Left ventricle myocardium inferior (tissue), 1 donor: Measurements from ENCODE around the gene WASL. TPM values are rescaled to one million over a fixed set of nuclear protein-coding genes. Genes with fewer than 3 reads are reported as not detected.

ENCODE experiments used
- DNase-seq: peaks from one replicate; pipeline ENCODE4 v3.0.0-alpha.2; 2020
- H3K27ac ChIP-seq: fragments of 200-600 bp; replicated peaks from 2 replicates; pipeline ENCODE4 v1.8.0; 2021
- H3K27me3 ChIP-seq: fragments of 200-600 bp; 2 replicates; pipeline ENCODE4 v1.8.0; 2021; ENCODE audit warnings: low read depth
- H3K36me3 ChIP-seq: fragments of 200-600 bp; 2 replicates; pipeline ENCODE4 v1.8.0; 2021
- H3K4me1 ChIP-seq: fragments of 200-600 bp; 2 replicates; pipeline ENCODE4 v1.8.0; 2021
- H3K4me3 ChIP-seq: fragments of 200-600 bp; 2 replicates; pipeline ENCODE4 v1.8.0; 2021; ENCODE audit warnings: mild to moderate bottlenecking, moderate library complexity
- H3K9me3 ChIP-seq: fragments of 200-600 bp; replicated peaks from 2 replicates; pipeline ENCODE4 v1.8.0; 2021
- CTCF ChIP-seq: fragments of 200-600 bp; IDR thresholded peaks from 2 replicates; pipeline ENCODE4 v1.8.0; 2021; ENCODE audit warnings: antibody characterized with exemption, mild to moderate bottlenecking, borderline replicate concordance
- intact Hi-C: fragments of 100-400 bp; cut with micrococcal nuclease; formaldehyde crosslinking; loops from one replicate; pipeline ENCODE4 v1.11.0; 2022
- total RNA-seq: library from RNA; stranded (reverse); fragmentation: NEBNext Ultra II Directional; extraction: Animal tissue kit (Norgen Biotek cat#: 25700); gene quantifications from one replicate; pipeline ENCODE4 v1.2.1, GENCODE V29; 2021
- donor health status: DM: no; HTN: yes; CAD: no; lungs with severe emphysema.

Gene WASL
- total RNA-seq, 1 donor from 2014 or later = 27.5 TPM

DNA sequence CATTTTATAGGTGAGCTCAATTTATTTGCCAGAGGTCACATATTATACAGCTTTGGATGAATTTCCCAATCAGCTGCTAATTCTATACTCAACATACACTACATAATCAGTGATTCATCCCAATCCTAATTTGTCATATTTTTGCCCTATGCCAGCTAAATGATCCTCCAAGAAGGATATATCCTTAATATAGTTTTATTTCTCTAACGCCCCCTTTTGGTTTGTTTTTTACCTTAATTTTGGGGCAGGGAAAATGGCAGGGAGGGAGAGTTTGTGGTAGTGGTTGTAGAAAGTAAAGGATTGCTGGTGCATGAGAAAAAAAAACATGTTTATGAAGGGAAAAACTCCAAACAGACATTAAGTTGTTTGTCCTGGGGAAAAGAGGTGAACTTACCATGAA lies 31.9 kb downstream of the WASL start:
- Histone ChIP-seq H3K4me3 (no peak overlapping the region), H3K27me3 (no peaks in the 10 kb centered on the region), H3K27ac (no peak overlapping the region), H3K36me3 (no peaks in the 10 kb centered on the region), H3K9me3 (no peaks in the 10 kb centered on the region), H3K4me1 (peaks cover 77% of the 10 kb centered on the region)
- DNase-seq = no peak
- TF ChIP-seq CTCF = no peak
- intact Hi-C loops = no loop called here

DNA sequence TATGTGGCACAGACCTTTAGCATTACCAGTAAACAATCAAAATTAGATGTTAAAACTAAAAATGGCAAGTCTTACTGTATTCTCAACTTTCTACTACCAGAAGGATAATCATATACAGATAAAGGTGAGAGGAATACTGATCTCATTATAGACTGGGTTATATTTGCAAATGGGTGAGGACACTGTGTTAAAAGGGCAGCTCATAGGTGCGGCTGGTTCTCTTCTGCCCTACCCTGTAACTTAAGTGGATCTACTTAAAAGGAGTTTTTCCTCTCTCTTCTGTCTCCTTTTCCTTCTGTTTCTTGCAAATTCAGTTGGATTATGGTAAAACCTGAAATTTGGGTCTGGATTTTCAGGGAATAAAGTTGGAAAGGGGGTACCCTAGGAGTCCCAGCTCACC lies 33.0 kb downstream of the WASL start:
- Histone ChIP-seq H3K36me3 (no peaks in the 10 kb centered on the region), H3K4me1 (peaks cover 77% of the 10 kb centered on the region), H3K27me3 (no peaks in the 10 kb centered on the region), H3K4me3 (no peak overlapping the region), H3K9me3 (no peaks in the 10 kb centered on the region), H3K27ac (no peak overlapping the region)
- no peak for TF ChIP-seq CTCF
- DNase-seq = no peak
- intact Hi-C loops = no loop called here

GRCh38 chr7:123715198-123715597 lies 33.6 kb downstream of the WASL start:
- intact Hi-C loops = no loop called here
- H3K9me3 ChIP-seq = no peaks in the 10 kb centered on the region
- no peak overlapping the region for H3K4me3 ChIP-seq
- no peak overlapping the region for H3K27ac ChIP-seq
- no peak for DNase-seq
- no peaks in the 10 kb centered on the region for H3K27me3 ChIP-seq
- TF ChIP-seq CTCF = no peak
- peaks cover 77% of the 10 kb centered on the region for H3K4me1 ChIP-seq
- H3K36me3 ChIP-seq = no peaks in the 10 kb centered on the region

- H3K9me3 ChIP-seq = no peaks in the 10 kb centered on the region
- peaks cover 77% of the 10 kb centered on the region for H3K4me1 ChIP-seq
- TF ChIP-seq CTCF = no peak
- no peak overlapping the region for H3K27ac ChIP-seq
- no peaks in the 10 kb centered on the region for H3K36me3 ChIP-seq
- H3K4me3 ChIP-seq = no peak overlapping the region
- DNase-seq = no peak
- no peaks in the 10 kb centered on the region for H3K27me3 ChIP-seq
- intact Hi-C loops = no loop called here
Observed at GRCh38 chr7:123714296-123715080, 34.3 kb downstream of the WASL start.

- Histone ChIP-seq H3K4me1 (peaks cover 77% of the 10 kb centered on the region), H3K27ac (no peak overlapping the region), H3K9me3 (no peaks in the 10 kb centered on the region), H3K36me3 (peaks cover 14% of the 10 kb centered on the region), H3K4me3 (no peak overlapping the region), H3K27me3 (no peaks in the 10 kb centered on the region)
- intact Hi-C loops = no loop called here
- no peak for DNase-seq
- TF ChIP-seq CTCF = no peak
Observed at GRCh38 chr7:123712619-123713018, 36.2 kb downstream of the WASL start.
